C4-2B (cell line): ENCODE data around the gene TMEM201.

ENCODE experiments used
- H3K27ac ChIP-seq: fragments of 450-650 bp; 2 replicates; pipeline ENCODE4 v1.5.1; 2017
- CTCF ChIP-seq: fragments of 450-650 bp; conservative IDR thresholded peaks from 2 replicates; pipeline ENCODE4 v1.5.1; 2017; ENCODE audit warnings: mild to moderate bottlenecking
- ZFX ChIP-seq: fragments of 450-650 bp; IDR thresholded peaks from 2 replicates; pipeline ENCODE4 v1.6.1; 2017

Gene TMEM201

GRCh38 chr1:9602794-9603167 lies 14.1 kb downstream of the TMEM201 start:
- no peak overlapping the region for H3K27ac ChIP-seq
- no peak for TF ChIP-seq CTCF
- TF ChIP-seq ZFX: no peak

- TF ChIP-seq ZFX (no peak), CTCF (no peak)
- no peak overlapping the region for H3K27ac ChIP-seq
Measured at GRCh38 chr1:9603307-9603706, 14.6 kb downstream of the TMEM201 start.

GRCh38 chr1:9603766-9604753 lies 15.3 kb downstream of the TMEM201 start:
- H3K27ac ChIP-seq: no peak overlapping the region
- TF ChIP-seq CTCF (no peak), ZFX (no peak)

- no peak overlapping the region for H3K27ac ChIP-seq
- no peak for TF ChIP-seq ZFX
- TF ChIP-seq CTCF: no peak
Measured at GRCh38 chr1:9604836-9605235, 16.1 kb downstream of the TMEM201 start.

GRCh38 chr1:9605946-9606455 lies 17.3 kb downstream of the TMEM201 start:
- peak overlapping the region; percentile 59 for H3K27ac ChIP-seq
- no peak for TF ChIP-seq CTCF
- TF ChIP-seq ZFX: no peak

- peak overlapping the region; percentile 59 for H3K27ac ChIP-seq
- TF ChIP-seq CTCF (no peak), ZFX (no peak)
Measured at GRCh38 chr1:9606458-9606857, 17.7 kb downstream of the TMEM201 start.

- TF ChIP-seq ZFX (no peak), CTCF (no peak)
- peak overlapping the region; percentile 59 for H3K27ac ChIP-seq
Measured at GRCh38 chr1:9606948-9607347, 18.2 kb downstream of the TMEM201 start.
